ENCODE data around the gene SUPT4H1.

SUPT4H1 gene

DNA sequence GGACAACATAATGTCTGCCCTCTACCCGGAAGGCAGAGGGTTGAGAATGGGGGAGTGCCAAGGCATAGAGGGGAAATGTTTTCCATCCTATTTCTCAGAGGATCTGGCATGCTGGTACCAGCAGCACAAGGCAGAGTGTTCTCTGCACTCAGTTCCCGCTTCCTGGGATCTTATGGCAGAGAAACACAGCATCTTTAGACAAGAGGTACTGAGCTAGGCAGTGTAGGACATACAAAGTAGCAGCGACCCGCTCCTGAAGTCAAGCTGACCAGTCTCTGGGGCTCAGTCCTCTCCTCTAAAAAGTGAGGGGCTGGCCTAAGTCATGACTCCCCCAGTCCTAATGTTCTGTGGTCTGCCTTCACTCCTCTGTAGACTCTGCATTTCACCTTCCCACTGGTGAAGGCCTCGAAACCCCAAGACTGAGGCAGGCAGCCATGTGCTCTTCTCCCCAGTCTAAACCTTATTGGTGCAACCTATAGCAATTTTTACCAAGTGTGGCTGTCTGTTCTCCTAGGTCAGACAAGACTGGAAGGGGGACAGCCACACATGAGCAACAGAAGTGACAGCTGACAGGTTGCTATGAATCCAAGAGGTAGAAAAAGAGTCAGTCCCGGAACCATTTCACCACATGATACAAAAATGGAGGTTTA is 12.1 kb downstream of the SUPT4H1 start:
- TF ChIP-seq RAD21 (IDR thresholded peaks at IDR 0.05; ENCODE audit: low read depth) (no peak), USF1 (IDR thresholded peaks at IDR 0.05) (no peak), FOXM1 (IDR thresholded peaks at IDR 0.05; ENCODE audit: borderline replicate concordance, low read depth) (no peak), EP300 (IDR thresholded peaks at IDR 0.05; ENCODE audit: borderline replicate concordance) (no peak), MAX (IDR thresholded peaks at IDR 0.05) (no peak), CREB1 (IDR thresholded peaks at IDR 0.05; ENCODE audit: low read depth) (no peak), NFIC (IDR thresholded peaks at IDR 0.05) (no peak), YY1 (IDR thresholded peaks at IDR 0.05; ENCODE audit: low read depth) (no peak), ZBTB7A (IDR thresholded peaks at IDR 0.05; ENCODE audit: low read depth) (no peak), REST (IDR thresholded peaks at IDR 0.05; ENCODE audit: low read depth) (no peak), CEBPB (IDR thresholded peaks at IDR 0.05) (no peak), TCF12 (IDR thresholded peaks at IDR 0.05; ENCODE audit: low read depth) (no peak), EGR1 (IDR thresholded peaks at IDR 0.05) (no peak), TEAD4 (IDR thresholded peaks at IDR 0.05) (no peak), TAF1 (IDR thresholded peaks at IDR 0.05; ENCODE audit: low read depth) (no peak)

DNA sequence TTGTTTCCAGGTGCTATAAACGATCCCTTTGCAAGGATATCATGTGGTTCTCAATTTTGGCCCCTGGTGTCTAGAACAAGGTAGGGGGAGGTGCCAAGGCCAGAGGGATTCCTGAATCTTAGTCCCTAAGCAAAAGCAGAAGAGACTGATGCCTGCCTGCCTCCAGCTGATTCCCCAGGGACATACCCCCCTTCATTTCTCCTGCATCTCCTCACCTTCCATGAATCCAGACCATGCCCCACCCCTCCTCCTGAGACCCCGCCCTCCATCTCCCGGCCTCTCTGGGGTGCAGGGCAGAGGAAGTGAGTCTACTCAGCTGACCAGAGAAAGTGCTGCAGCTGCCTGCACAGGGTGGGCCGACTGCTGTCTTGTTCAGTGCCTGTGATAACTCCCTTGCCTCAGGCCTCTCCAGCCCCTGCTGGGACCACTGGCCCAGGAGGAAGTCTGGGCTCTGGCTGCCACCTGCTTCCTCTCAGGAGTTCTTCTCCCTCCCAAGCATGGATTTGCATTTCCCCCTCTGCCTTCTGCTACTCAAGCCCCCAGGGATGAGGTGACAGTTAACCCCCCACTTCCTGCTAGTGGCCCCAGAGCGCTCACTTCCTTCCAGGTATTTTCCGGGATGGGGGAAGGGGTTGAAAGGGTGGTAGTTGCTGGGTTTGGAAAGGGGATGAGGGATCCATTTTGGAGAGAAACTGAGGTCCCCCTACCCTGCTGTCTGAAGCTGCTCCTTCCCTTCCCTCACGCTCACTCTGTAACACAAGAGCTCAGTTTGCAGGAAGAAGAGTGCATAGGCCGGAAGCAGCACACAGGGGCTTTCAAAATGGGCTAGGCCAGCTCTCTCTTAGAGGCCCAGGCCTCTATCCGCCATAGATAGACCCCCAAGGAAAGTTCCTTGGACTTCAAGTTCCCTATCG is 12.9 kb downstream of the SUPT4H1 start:
- TF ChIP-seq FOXM1 (IDR thresholded peaks at IDR 0.05; ENCODE audit: borderline replicate concordance, low read depth) (no peak), ZBTB7A (IDR thresholded peaks at IDR 0.05; ENCODE audit: low read depth) (no peak), TCF12 (IDR thresholded peaks at IDR 0.05; ENCODE audit: low read depth) (no peak), TEAD4 (IDR thresholded peaks at IDR 0.05) (no peak), REST (IDR thresholded peaks at IDR 0.05; ENCODE audit: low read depth) (no peak), RAD21 (IDR thresholded peaks at IDR 0.05; ENCODE audit: low read depth) (no peak), MAX (IDR thresholded peaks at IDR 0.05) (no peak), CEBPB (IDR thresholded peaks at IDR 0.05) (no peak), TAF1 (IDR thresholded peaks at IDR 0.05; ENCODE audit: low read depth) (no peak), NFIC (IDR thresholded peaks at IDR 0.05) (no peak), EGR1 (IDR thresholded peaks at IDR 0.05) (no peak), YY1 (IDR thresholded peaks at IDR 0.05; ENCODE audit: low read depth) (no peak)

GRCh38 chr17:58338454-58338840 is 13.6 kb downstream of the SUPT4H1 start:
- TF ChIP-seq YY1 (IDR thresholded peaks at IDR 0.05; ENCODE audit: low read depth) (no peak), USF1 (IDR thresholded peaks at IDR 0.05) (no peak), RAD21 (IDR thresholded peaks at IDR 0.05; ENCODE audit: low read depth) (no peak), MAX (IDR thresholded peaks at IDR 0.05) (no peak), TAF1 (IDR thresholded peaks at IDR 0.05; ENCODE audit: low read depth) (no peak), ZBTB7A (IDR thresholded peaks at IDR 0.05; ENCODE audit: low read depth) (no peak), FOXM1 (IDR thresholded peaks at IDR 0.05; ENCODE audit: borderline replicate concordance, low read depth) (no peak), TEAD4 (IDR thresholded peaks at IDR 0.05) (no peak), EP300 (IDR thresholded peaks at IDR 0.05; ENCODE audit: borderline replicate concordance) (no peak), CREB1 (IDR thresholded peaks at IDR 0.05; ENCODE audit: low read depth) (no peak), NFIC (IDR thresholded peaks at IDR 0.05) (no peak), REST (IDR thresholded peaks at IDR 0.05; ENCODE audit: low read depth) (no peak), EGR1 (IDR thresholded peaks at IDR 0.05) (no peak)

Measured in Ishikawa (cell line).